ACC112 (cell line): Measurements from ENCODE around the gene TRMT2A.
A peak's percentile ranks its signal among the peaks of the same experiment; 100 is the strongest.

ENCODE experiments used
- H2AFZ ChIP-seq: fragments of 200-600 bp; sonication (generic); one replicate; pipeline ENCODE4 v1.6.0; 2017; ENCODE audit warnings: antibody characterized with exemption, low read length; ENCODE audit not compliant: unreplicated experiment
- H3K27ac ChIP-seq: fragments of 200-600 bp; sonication (generic); 2 replicates; pipeline ENCODE4 v1.5.1; 2014; ENCODE audit warnings: low read depth, mild to moderate bottlenecking, antibody characterized with exemption, low read length, moderate library complexity
- H3K27me3 ChIP-seq: fragments of 200-600 bp; sonication (generic); 2 replicates; pipeline ENCODE4 v1.6.1; 2014; ENCODE audit warnings: mild to moderate bottlenecking, antibody characterized with exemption, low read length, moderate library complexity, mixed read lengths; ENCODE audit not compliant: insufficient read depth
- H3K36me3 ChIP-seq: fragments of 200-600 bp; sonication (generic); 2 replicates; pipeline ENCODE4 v1.6.1; 2016; ENCODE audit warnings: mild to moderate bottlenecking, antibody characterized with exemption, low read length, moderate library complexity, mixed read lengths; ENCODE audit not compliant: insufficient read depth
- H3K4me1 ChIP-seq: fragments of 200-600 bp; sonication (generic); one replicate; pipeline ENCODE4 v1.6.1; 2016; ENCODE audit warnings: low read length, mixed read lengths; ENCODE audit not compliant: insufficient read depth, unreplicated experiment, control insufficient read depth
- H3K4me3 ChIP-seq: fragments of 200-600 bp; sonication (generic); 2 replicates; pipeline ENCODE4 v1.5.1; 2014; ENCODE audit warnings: mild to moderate bottlenecking, low read depth, low read length
- H3K79me2 ChIP-seq: fragments of 200-600 bp; sonication (generic); one replicate; pipeline ENCODE4 v1.6.0; 2016; ENCODE audit warnings: low read length; ENCODE audit not compliant: control insufficient read depth, unreplicated experiment, insufficient read depth

TRMT2A gene

GRCh38 chr22:20132686-20133246, 15.7 kb upstream of the TRMT2A start:
- Histone ChIP-seq H3K4me3 (peak overlapping the region; percentile 90), H3K79me2 (peaks cover 32% of the 10 kb centered on the region), H3K27ac (no peak overlapping the region)

GRCh38 chr22:20131859-20132685, 15.0 kb upstream of the TRMT2A start:
- peak overlapping the region; percentile 60 for H2AFZ ChIP-seq

More at GRCh38 chr22:20132686-20133246, 15.7 kb upstream of the TRMT2A start:
- H3K4me1 ChIP-seq = peaks cover 6% of the 10 kb centered on the region
- H2AFZ ChIP-seq = no peak overlapping the region
- no peaks in the 10 kb centered on the region for H3K36me3 ChIP-seq
- H3K27me3 ChIP-seq = no peaks in the 10 kb centered on the region

GRCh38 chr22:20131597-20131858, 14.5 kb upstream of the TRMT2A start, which contains the start of gene ZDHHC8:
ZDHHC8 (plus strand) TSS chr22:20131804; CDS start chr22:20131948, 144 bp downstream.
- no peaks in the 10 kb centered on the region for H3K27me3 ChIP-seq
- H2AFZ ChIP-seq = peak within 1 kb of the TSS; percentile 60
- no peak within 1 kb of the TSS for H3K27ac ChIP-seq
- H3K4me3 ChIP-seq = peak within 1 kb of the TSS; percentile 90
- H3K4me1 ChIP-seq = peaks cover 6% of the 10 kb centered on the region
- H3K36me3 ChIP-seq = no peaks in the 10 kb centered on the region
- H3K79me2 ChIP-seq = peaks cover 32% of the 10 kb centered on the region

More at GRCh38 chr22:20131859-20132685, 15.0 kb upstream of the TRMT2A start:
- peaks cover 32% of the 10 kb centered on the region for H3K79me2 ChIP-seq
- peak overlapping the region; percentile 90 for H3K4me3 ChIP-seq
- H3K4me1 ChIP-seq = peaks cover 6% of the 10 kb centered on the region
- H3K36me3 ChIP-seq = no peaks in the 10 kb centered on the region
- no peak overlapping the region for H3K27ac ChIP-seq
- no peaks in the 10 kb centered on the region for H3K27me3 ChIP-seq

GRCh38 chr22:20130731-20131596, 13.9 kb upstream of the TRMT2A start:
- Histone ChIP-seq H2AFZ (peak overlapping the region; percentile 14), H3K27ac (no peak overlapping the region), H3K4me3 (peak overlapping the region; percentile 82), H3K36me3 (no peaks in the 10 kb centered on the region), H3K27me3 (no peaks in the 10 kb centered on the region), H3K79me2 (peaks cover 27% of the 10 kb centered on the region), H3K4me1 (peaks cover 6% of the 10 kb centered on the region)

GRCh38 chr22:20130319-20130718, 13.3 kb upstream of the TRMT2A start:
- Histone ChIP-seq H3K27me3 (no peaks in the 10 kb centered on the region), H3K4me3 (no peak overlapping the region), H3K36me3 (no peaks in the 10 kb centered on the region), H3K4me1 (peaks cover 6% of the 10 kb centered on the region), H2AFZ (no peak overlapping the region), H3K27ac (no peak overlapping the region), H3K79me2 (peaks cover 22% of the 10 kb centered on the region)

- Histone ChIP-seq H3K27me3 (no peaks in the 10 kb centered on the region), H3K79me2 (peaks cover 19% of the 10 kb centered on the region), H3K4me1 (peaks cover 6% of the 10 kb centered on the region), H3K4me3 (no peak overlapping the region), H3K27ac (no peak overlapping the region), H3K36me3 (no peaks in the 10 kb centered on the region), H2AFZ (no peak overlapping the region)
These were observed 12.7 kb upstream of the TRMT2A start for GRCh38 chr22:20129747-20130014.

GRCh38 chr22:20128902-20129746, 12.1 kb upstream of the TRMT2A start:
- H3K36me3 ChIP-seq = no peaks in the 10 kb centered on the region
- no peak overlapping the region for H2AFZ ChIP-seq
- no peaks in the 10 kb centered on the region for H3K27me3 ChIP-seq
- H3K27ac ChIP-seq = no peak overlapping the region
- peaks cover 6% of the 10 kb centered on the region for H3K4me1 ChIP-seq
- H3K4me3 ChIP-seq = no peak overlapping the region
- peaks cover 14% of the 10 kb centered on the region for H3K79me2 ChIP-seq

- no peak overlapping the region for H3K27ac ChIP-seq
- H3K79me2 ChIP-seq = peaks cover 14% of the 10 kb centered on the region
- H3K36me3 ChIP-seq = no peaks in the 10 kb centered on the region
- H2AFZ ChIP-seq = no peak overlapping the region
- H3K4me3 ChIP-seq = no peak overlapping the region
- no peaks in the 10 kb centered on the region for H3K27me3 ChIP-seq
- peaks cover 6% of the 10 kb centered on the region for H3K4me1 ChIP-seq
These were observed 11.5 kb upstream of the TRMT2A start for GRCh38 chr22:20128619-20128901.

GRCh38 chr22:20127869-20128618, 11.0 kb upstream of the TRMT2A start:
- H3K4me1 ChIP-seq = peaks cover 4% of the 10 kb centered on the region
- H3K27me3 ChIP-seq = no peaks in the 10 kb centered on the region
- H3K4me3 ChIP-seq = no peak overlapping the region
- H2AFZ ChIP-seq = no peak overlapping the region
- peaks cover 13% of the 10 kb centered on the region for H3K79me2 ChIP-seq
- no peak overlapping the region for H3K27ac ChIP-seq
- no peaks in the 10 kb centered on the region for H3K36me3 ChIP-seq
